ENCODE results near the gene NEK3.
"Not testable (repeated sequence)": the region's sequence is repeated elsewhere in the genome, so short reads cannot be mapped to it uniquely, and the experiment has no call there.

Gene NEK3

GRCh38 chr13:52104624-52105023, 54.8 kb downstream of the NEK3 start:
- no peak for DNase-seq
- Histone ChIP-seq H3K36me3 (ENCODE audit: control insufficient read depth in 4 of 4, insufficient read depth in 4 of 4, low read length in 3 of 4) (no peaks in the 10 kb centered on the region), H3K27me3 (replicated peaks in 2 of 5; ENCODE audit: control insufficient read depth in 4 of 5, insufficient read depth in 5 of 5, low read length in 4 of 5) (no peaks in the 10 kb centered on the region), H3K27ac (ENCODE audit: insufficient read depth in 1 of 2, low read depth in 1 of 2, low read length in 2 of 2, poor library complexity in 1 of 2, severe bottlenecking in 2 of 2) (no peak overlapping the region), H3K4me3 (ENCODE audit: control insufficient read depth in 1 of 7, extremely low read depth in 1 of 7, insufficient read depth in 4 of 7, low read depth in 2 of 7, low read length in 6 of 7) (no peak overlapping the region), H3K4me1 (ENCODE audit: control extremely low read depth in 1 of 4, control insufficient read depth in 4 of 4, insufficient read depth in 4 of 4, low read length in 3 of 4) (no peaks in the 10 kb centered on the region), H3K9me3 (ENCODE audit: control extremely low read depth in 1 of 5, control insufficient read depth in 4 of 5, insufficient read depth in 2 of 5, low read depth in 1 of 5, low read length in 4 of 5) (no peaks in the 10 kb centered on the region)
- no CpG with 5 or more reads among the region's 1 CpG for WGBS (ENCODE audit: insufficient coverage)
- POLR2A ChIA-PET = no interaction called here
- CTCF ChIA-PET = interaction anchor here (1.2 to 1.6 kb wide), 2 partner anchors 26 to 209 kb away, joined by 4 read pairs; no protein-coding TSS in a partner anchor

GRCh38 chr13:52103386-52103785, 56.0 kb downstream of the NEK3 start:
- DNase-seq = no peak
- Histone ChIP-seq H3K27ac (ENCODE audit: insufficient read depth in 1 of 2, low read depth in 1 of 2, low read length in 2 of 2, poor library complexity in 1 of 2, severe bottlenecking in 2 of 2) (no peak overlapping the region), H3K4me1 (ENCODE audit: control extremely low read depth in 1 of 4, control insufficient read depth in 4 of 4, insufficient read depth in 4 of 4, low read length in 3 of 4) (no peaks in the 10 kb centered on the region), H3K9me3 (ENCODE audit: control extremely low read depth in 1 of 5, control insufficient read depth in 4 of 5, insufficient read depth in 2 of 5, low read depth in 1 of 5, low read length in 4 of 5) (no peaks in the 10 kb centered on the region), H3K4me3 (ENCODE audit: control insufficient read depth in 1 of 7, extremely low read depth in 1 of 7, insufficient read depth in 4 of 7, low read depth in 2 of 7, low read length in 6 of 7) (no peak overlapping the region), H3K27me3 (replicated peaks in 2 of 5; ENCODE audit: control insufficient read depth in 4 of 5, insufficient read depth in 5 of 5, low read length in 4 of 5) (no peaks in the 10 kb centered on the region), H3K36me3 (ENCODE audit: control insufficient read depth in 4 of 4, insufficient read depth in 4 of 4, low read length in 3 of 4) (no peaks in the 10 kb centered on the region)
- ChIA-PET CTCF (interaction anchor here (1.6 kb wide), 1 partner anchor 24 kb away, joined by 4 read pairs; no protein-coding TSS in a partner anchor), POLR2A (no interaction called here)
- WGBS (ENCODE audit: insufficient coverage) = 100% methylated on average over 3 of the region's 5 CpGs

GRCh38 chr13:52102423-52102822, 57.0 kb downstream of the NEK3 start:
- H3K27me3 ChIP-seq (replicated peaks in 2 of 5; ENCODE audit: control insufficient read depth in 4 of 5, insufficient read depth in 5 of 5, low read length in 4 of 5); H3K9me3 ChIP-seq (ENCODE audit: control extremely low read depth in 1 of 5, control insufficient read depth in 4 of 5, insufficient read depth in 2 of 5, low read depth in 1 of 5, low read length in 4 of 5); H3K4me3 ChIP-seq (ENCODE audit: control insufficient read depth in 1 of 7, extremely low read depth in 1 of 7, insufficient read depth in 4 of 7, low read depth in 2 of 7, low read length in 6 of 7); H3K4me1 ChIP-seq (ENCODE audit: control extremely low read depth in 1 of 4, control insufficient read depth in 4 of 4, insufficient read depth in 4 of 4, low read length in 3 of 4); H3K36me3 ChIP-seq (ENCODE audit: control insufficient read depth in 4 of 4, insufficient read depth in 4 of 4, low read length in 3 of 4); DNase-seq; POLR2A ChIA-PET; H3K27ac ChIP-seq (ENCODE audit: insufficient read depth in 1 of 2, low read depth in 1 of 2, low read length in 2 of 2, poor library complexity in 1 of 2, severe bottlenecking in 2 of 2): not testable (repeated sequence)
- WGBS (ENCODE audit: insufficient coverage) = 100% methylated on average over 2 of the region's 3 CpGs
- CTCF ChIA-PET = interaction anchor here (1.0 kb wide), 1 partner anchor 16 kb away, joined by 3 read pairs; no protein-coding TSS in a partner anchor

GRCh38 chr13:52097197-52097596, 62.2 kb downstream of the NEK3 start:
- POLR2A ChIA-PET = no interaction called here
- Histone ChIP-seq H3K4me1 (ENCODE audit: control extremely low read depth in 1 of 4, control insufficient read depth in 4 of 4, insufficient read depth in 4 of 4, low read length in 3 of 4) (no peaks in the 10 kb centered on the region), H3K27me3 (replicated peaks in 2 of 5; ENCODE audit: control insufficient read depth in 4 of 5, insufficient read depth in 5 of 5, low read length in 4 of 5) (no peaks in the 10 kb centered on the region), H3K4me3 (ENCODE audit: control insufficient read depth in 1 of 7, extremely low read depth in 1 of 7, insufficient read depth in 4 of 7, low read depth in 2 of 7, low read length in 6 of 7) (no peak overlapping the region), H3K27ac (ENCODE audit: insufficient read depth in 1 of 2, low read depth in 1 of 2, low read length in 2 of 2, poor library complexity in 1 of 2, severe bottlenecking in 2 of 2) (no peak overlapping the region), H3K36me3 (ENCODE audit: control insufficient read depth in 4 of 4, insufficient read depth in 4 of 4, low read length in 3 of 4) (no peaks in the 10 kb centered on the region), H3K9me3 (ENCODE audit: control extremely low read depth in 1 of 5, control insufficient read depth in 4 of 5, insufficient read depth in 2 of 5, low read depth in 1 of 5, low read length in 4 of 5) (peaks cover 0 to 2% (median 0%) of the 10 kb centered on the region in 5 experiments)
- DNase-seq = no peak
- CTCF ChIA-PET = no interaction called here
- 95% methylated on average over 5 of the region's 5 CpGs for WGBS (ENCODE audit: insufficient coverage)

GRCh38 chr13:52096748-52097147, 62.6 kb downstream of the NEK3 start:
- no peak for DNase-seq
- H3K36me3 ChIP-seq (ENCODE audit: control insufficient read depth in 4 of 4, insufficient read depth in 4 of 4, low read length in 3 of 4) = no peaks in the 10 kb centered on the region
- no peaks in the 10 kb centered on the region for H3K27me3 ChIP-seq (replicated peaks in 2 of 5; ENCODE audit: control insufficient read depth in 4 of 5, insufficient read depth in 5 of 5, low read length in 4 of 5)
- CTCF ChIA-PET = no interaction called here
- WGBS (ENCODE audit: insufficient coverage) = 96% methylated on average over 3 of the region's 3 CpGs
- POLR2A ChIA-PET = no interaction called here
- no peak overlapping the region for H3K27ac ChIP-seq (ENCODE audit: insufficient read depth in 1 of 2, low read depth in 1 of 2, low read length in 2 of 2, poor library complexity in 1 of 2, severe bottlenecking in 2 of 2)
- no peaks in the 10 kb centered on the region for H3K4me1 ChIP-seq (ENCODE audit: control extremely low read depth in 1 of 4, control insufficient read depth in 4 of 4, insufficient read depth in 4 of 4, low read length in 3 of 4)
- peaks cover 0 to 2% (median 0%) of the 10 kb centered on the region in 5 experiments for H3K9me3 ChIP-seq (ENCODE audit: control extremely low read depth in 1 of 5, control insufficient read depth in 4 of 5, insufficient read depth in 2 of 5, low read depth in 1 of 5, low read length in 4 of 5)
- no peak overlapping the region for H3K4me3 ChIP-seq (ENCODE audit: control insufficient read depth in 1 of 7, extremely low read depth in 1 of 7, insufficient read depth in 4 of 7, low read depth in 2 of 7, low read length in 6 of 7)

- peaks cover 0 to 2% (median 0%) of the 10 kb centered on the region in 5 experiments for H3K9me3 ChIP-seq (ENCODE audit: control extremely low read depth in 1 of 5, control insufficient read depth in 4 of 5, insufficient read depth in 2 of 5, low read depth in 1 of 5, low read length in 4 of 5)
- ChIA-PET CTCF (no interaction called here), POLR2A (no interaction called here)
- no peaks in the 10 kb centered on the region for H3K27me3 ChIP-seq (replicated peaks in 2 of 5; ENCODE audit: control insufficient read depth in 4 of 5, insufficient read depth in 5 of 5, low read length in 4 of 5)
- H3K4me1 ChIP-seq (ENCODE audit: control extremely low read depth in 1 of 4, control insufficient read depth in 4 of 4, insufficient read depth in 4 of 4, low read length in 3 of 4) = no peaks in the 10 kb centered on the region
- no peaks in the 10 kb centered on the region for H3K36me3 ChIP-seq (ENCODE audit: control insufficient read depth in 4 of 4, insufficient read depth in 4 of 4, low read length in 3 of 4)
- DNase-seq = no peak
- no peak overlapping the region for H3K27ac ChIP-seq (ENCODE audit: insufficient read depth in 1 of 2, low read depth in 1 of 2, low read length in 2 of 2, poor library complexity in 1 of 2, severe bottlenecking in 2 of 2)
- WGBS (ENCODE audit: insufficient coverage) = 92% methylated on average over 2 of the region's 2 CpGs
- H3K4me3 ChIP-seq (ENCODE audit: control insufficient read depth in 1 of 7, extremely low read depth in 1 of 7, insufficient read depth in 4 of 7, low read depth in 2 of 7, low read length in 6 of 7) = no peak overlapping the region
These were observed 63.3 kb downstream of the NEK3 start for GRCh38 chr13:52096062-52096461.

- H3K4me1 ChIP-seq (ENCODE audit: control extremely low read depth in 1 of 4, control insufficient read depth in 4 of 4, insufficient read depth in 4 of 4, low read length in 3 of 4) = no peaks in the 10 kb centered on the region
- H3K9me3 ChIP-seq (ENCODE audit: control extremely low read depth in 1 of 5, control insufficient read depth in 4 of 5, insufficient read depth in 2 of 5, low read depth in 1 of 5, low read length in 4 of 5) = peaks cover 0 to 2% (median 0%) of the 10 kb centered on the region in 5 experiments
- H3K4me3 ChIP-seq (ENCODE audit: control insufficient read depth in 1 of 7, extremely low read depth in 1 of 7, insufficient read depth in 4 of 7, low read depth in 2 of 7, low read length in 6 of 7) = no peak overlapping the region
- POLR2A ChIA-PET = no interaction called here
- no peak overlapping the region for H3K27ac ChIP-seq (ENCODE audit: insufficient read depth in 1 of 2, low read depth in 1 of 2, low read length in 2 of 2, poor library complexity in 1 of 2, severe bottlenecking in 2 of 2)
- WGBS (ENCODE audit: insufficient coverage) = no CpG with 5 or more reads among the region's 2 CpGs
- CTCF ChIA-PET = no interaction called here
- no peaks in the 10 kb centered on the region for H3K36me3 ChIP-seq (ENCODE audit: control insufficient read depth in 4 of 4, insufficient read depth in 4 of 4, low read length in 3 of 4)
- H3K27me3 ChIP-seq (replicated peaks in 2 of 5; ENCODE audit: control insufficient read depth in 4 of 5, insufficient read depth in 5 of 5, low read length in 4 of 5) = no peaks in the 10 kb centered on the region
- DNase-seq = no peak
These were observed 67.3 kb downstream of the NEK3 start for GRCh38 chr13:52092087-52092486.
